Skin of body (tissue), 2 donors: Measurements from ENCODE around the gene NDUFA6. TPM values are rescaled to one million over a fixed set of nuclear protein-coding genes. Genes with fewer than 3 reads are reported as not detected.
A peak's percentile ranks its signal among the peaks of the same experiment; 100 is the strongest.
"Not testable (repeated sequence)": the region's sequence is repeated elsewhere in the genome, so short reads cannot be mapped to it uniquely, and the experiment has no call there.

Experiments used
- DNase-seq: peaks from one replicate; lab custom pipeline; 2025; lab: John Stamatoyannopoulos, UW
- total RNA-seq: library from RNA; depleted of rRNA; stranded (reverse); fragments of >200 nt; gene quantifications from one replicate; pipeline ENCODE4 v1.2.3, GENCODE V29; 2014

NDUFA6 gene
- total RNA-seq: 51.5 TPM

- peak; percentile 100 for DNase-seq
Measured at GRCh38 chr22:42090596-42091454, at the start of gene NDUFA6. NDUFA6 (minus strand) TSS chr22:42090772; CDS start chr22:42090744, 28 bp downstream.

GRCh38 chr22:42140153-42140552 is 49.6 kb upstream of the NDUFA6 start:
- not testable (repeated sequence) for DNase-seq

GRCh38 chr22:42139508-42139907 is 48.9 kb upstream of the NDUFA6 start:
- DNase-seq: not testable (repeated sequence)

- no peak for DNase-seq
Measured at GRCh38 chr22:42138972-42139371, 48.4 kb upstream of the NDUFA6 start.

GRCh38 chr22:42138122-42138770 is 47.7 kb upstream of the NDUFA6 start:
- no peak for DNase-seq

- not testable (repeated sequence) for DNase-seq
Measured at GRCh38 chr22:42135688-42136087, 45.1 kb upstream of the NDUFA6 start.

GRCh38 chr22:42134100-42135020 is 43.8 kb upstream of the NDUFA6 start:
- DNase-seq: no peak

- no peak for DNase-seq
Measured at GRCh38 chr22:42132457-42132856, 41.9 kb upstream of the NDUFA6 start.

- DNase-seq: no peak
Measured at GRCh38 chr22:42131562-42131961, 41.0 kb upstream of the NDUFA6 start.

GRCh38 chr22:42130639-42131431 is 40.3 kb upstream of the NDUFA6 start, which contains the start of gene CYP2D6:
CYP2D6 (minus strand) TSS chr22:42130810; CDS start chr22:42130791, 19 bp downstream.
- DNase-seq: not testable (repeated sequence)

GRCh38 chr22:42130182-42130581 is 39.6 kb upstream of the NDUFA6 start:
- DNase-seq: not testable (repeated sequence)

GRCh38 chr22:42128776-42129694 is 38.5 kb upstream of the NDUFA6 start:
- not testable (repeated sequence) for DNase-seq

GRCh38 chr22:42128007-42128406 is 37.4 kb upstream of the NDUFA6 start:
- not testable (repeated sequence) for DNase-seq

GRCh38 chr22:42127606-42128005 is 37.0 kb upstream of the NDUFA6 start:
- no peak for DNase-seq

GRCh38 chr22:42123529-42123928 is 33.0 kb upstream of the NDUFA6 start:
- DNase-seq: not testable (repeated sequence)

GRCh38 chr22:42120231-42121021 is 29.9 kb upstream of the NDUFA6 start:
- not testable (repeated sequence) for DNase-seq

- DNase-seq: no peak
Measured at GRCh38 chr22:42116848-42117424, 26.4 kb upstream of the NDUFA6 start.

- DNase-seq: not testable (repeated sequence)
Measured at GRCh38 chr22:42115420-42115830, 24.9 kb upstream of the NDUFA6 start.
